Transverse colon (tissue), 4 donors: ENCODE results near the gene PRADC1. TPM values are rescaled to one million over a fixed set of nuclear protein-coding genes. Genes with fewer than 3 reads are reported as not detected.
"Not testable (repeated sequence)": the region's sequence is repeated elsewhere in the genome, so short reads cannot be mapped to it uniquely, and the experiment has no call there.

ENCODE experiments used
- DNase-seq: peaks from one replicate; pipeline ENCODE4 v3.0.0-alpha.2; 2019
- H3K27ac ChIP-seq, 4 donors: fragments of 200-600 bp; sonication (generic); 2 replicates each; pipeline ENCODE4 v1.5.1; 2016 to 2018; ENCODE audit warnings: inconsistent platforms in 4 of 4
- H3K27me3 ChIP-seq: fragments of 200-600 bp; sonication (generic); 2 replicates; pipeline ENCODE4 v1.5.1; 2017; ENCODE audit warnings: inconsistent platforms
- H3K36me3 ChIP-seq, 4 donors: fragments of 200-600 bp; sonication (generic); 2 replicates each; pipeline ENCODE4 v1.5.1; 2017 to 2019; ENCODE audit warnings: inconsistent platforms in 4 of 4
- H3K4me1 ChIP-seq, 4 donors: fragments of 200-600 bp; sonication (generic); 2 replicates each; pipeline ENCODE4 v1.5.1; 2017 to 2020; ENCODE audit warnings: inconsistent platforms in 4 of 4
- H3K4me3 ChIP-seq, 4 donors: fragments of 200-600 bp; sonication (generic); 1 replicate in 1 of 4; 2 replicates in 3 of 4; pipeline versions ENCODE4 v1.5.1 to v1.6.1; 2017 to 2019; ENCODE audit warnings: inconsistent platforms in 4 of 4
- H3K9me3 ChIP-seq, 2 donors: fragments of 200-600 bp; sonication (generic); 2 replicates each; pipeline ENCODE4 v1.5.1; 2017 to 2019; ENCODE audit warnings: inconsistent platforms in 2 of 2
- CTCF ChIP-seq, 5 experiments: fragments of 200-600 bp in 3 of 5; fragments of 450-650 bp in 2 of 5; sonication (generic) in 3 of 5; IDR thresholded peaks; 1 replicate in 2 of 5; 2 replicates in 3 of 5; pipeline ENCODE4 v1.5.1; 2016 to 2017; ENCODE audit warnings: antibody characterized with exemption in 5 of 5, inconsistent platforms in 3 of 5, mild to moderate bottlenecking in 2 of 5, moderate library complexity in 1 of 5
- EP300 ChIP-seq: sonication (generic); formaldehyde crosslinking; IDR thresholded peaks from one replicate; pipeline ENCODE4 v1.6.1; 2017; ENCODE audit warnings: antibody characterized with exemption, low read depth
- POLR2A ChIP-seq: fragments of 450-650 bp; IDR thresholded peaks from one replicate; pipeline ENCODE4 v1.6.1; 2016; ENCODE audit warnings: antibody characterized with exemption, mild to moderate bottlenecking, moderate library complexity
- POLR2AphosphoS5 ChIP-seq, 3 donors: sonication (generic); formaldehyde crosslinking; IDR thresholded peaks; one replicate each; pipeline ENCODE4 v1.6.1; 2016; ENCODE audit warnings: antibody characterized with exemption in 3 of 3
- WGBS, 2 donors: methylation state at CpG; one replicate each; pipeline ENCODE4 v1.1.5; 2018; ENCODE audit warnings: low coverage in 1 of 2; 5-methylcytosine and 5-hydroxymethylcytosine counted together
- in situ Hi-C, 4 donors: fragments of 200-750 bp; cut with MboI; loops; one replicate each; pipeline versions ENCODE4 v1.15.0 to v1.15.1; 2017; ENCODE audit warnings: low sequenced_read_pairs in 3 of 4, low pct_ligation_motif_present in 1 of 4, low pct_unique_long_range_greater_than_20kb in 1 of 4
- intact Hi-C: fragments of 100-400 bp; cut with DNase I; formaldehyde crosslinking; loops from one replicate; pipeline ENCODE4 v1.15.1; 2023; ENCODE audit warnings: low total_unique reads
- total RNA-seq, 4 donors: library from RNA; depleted of rRNA; stranded (reverse); fragments of >200 nt; gene quantifications; one replicate each; pipeline ENCODE4 v1.1.0, GENCODE V29; 2016

PRADC1 gene
- total RNA-seq, 4 donors from 2014 or later = 44.3 to 77.1 (median 61.8) TPM

- H3K36me3 ChIP-seq = no peaks in the 10 kb centered on the region
- H3K4me1 ChIP-seq = peaks cover 0 to 9% (median 3%) of the 10 kb centered on the region in 4 donors
- no peak overlapping the region for H3K27ac ChIP-seq
- TF ChIP-seq CTCF (IDR thresholded peaks at IDR 0.05) (no peak), POLR2AphosphoS5 (IDR thresholded peaks at IDR 0.05) (no peak), POLR2A (no peak), EP300 (no peak)
- in situ Hi-C loops = no loop called here
- WGBS, 2 donors = 88% methylated on average over 15 of the region's 16 CpGs; no CpG with 5 or more reads in 1 of the 2 donors
- no peak overlapping the region for H3K4me3 ChIP-seq
- DNase-seq = no peak
- peaks cover 12% of the 10 kb centered on the region for H3K27me3 ChIP-seq
- no peaks in the 10 kb centered on the region for H3K9me3 ChIP-seq
- intact Hi-C loops = no loop called here
Observed at GRCh38 chr2:73263540-73264331, 30.7 kb upstream of the PRADC1 start.

GRCh38 chr2:73262691-73263429 is 29.8 kb upstream of the PRADC1 start:
- H3K4me1 ChIP-seq, H3K36me3 ChIP-seq, H3K27me3 ChIP-seq, DNase-seq, H3K9me3 ChIP-seq, in situ Hi-C loops, H3K27ac ChIP-seq, H3K4me3 ChIP-seq, intact Hi-C loops: not testable (repeated sequence)
- 83 to 91% methylated on average over 1 to 18 of the region's 18 CpGs for WGBS, 2 donors

DNA sequence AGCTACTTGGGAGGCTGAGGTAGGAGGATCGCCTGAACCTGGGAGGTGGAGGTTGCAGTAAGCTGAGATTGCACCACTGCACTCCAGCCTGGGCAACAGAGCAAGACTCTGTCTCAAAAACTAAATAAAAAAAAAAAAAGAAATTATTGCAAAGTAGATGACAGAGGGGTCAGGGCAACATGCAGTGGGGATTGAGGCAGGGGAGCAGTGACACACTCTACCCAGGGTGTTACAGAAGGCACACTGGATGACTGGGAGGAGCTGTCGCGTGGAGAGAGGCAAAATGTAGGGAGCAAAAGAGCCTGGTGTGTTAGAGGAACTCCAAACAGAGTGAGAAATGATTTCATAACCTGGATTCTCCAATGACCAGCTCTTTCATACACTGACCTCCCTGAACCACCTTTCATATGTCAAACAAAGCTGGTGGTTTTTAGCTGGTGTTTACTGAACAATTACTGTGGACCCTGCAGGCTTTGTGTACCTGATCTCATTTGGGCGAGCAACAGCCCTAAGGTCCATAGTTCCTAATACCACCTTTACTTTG is 29.1 kb upstream of the PRADC1 start:
- DNase-seq = no peak
- H3K9me3 ChIP-seq = no peaks in the 10 kb centered on the region
- no peak for TF ChIP-seq CTCF (IDR thresholded peaks at IDR 0.05)
- TF ChIP-seq POLR2A = no peak
- no peak for TF ChIP-seq POLR2AphosphoS5 (IDR thresholded peaks at IDR 0.05)
- no peak for TF ChIP-seq EP300
- H3K4me1 ChIP-seq = no peaks in the 10 kb centered on the region
- no peak overlapping the region for H3K4me3 ChIP-seq
- intact Hi-C loops (no loop called here), in situ Hi-C loops (no loop called here)
- H3K27me3 ChIP-seq = no peaks in the 10 kb centered on the region
- 90 to 91% methylated on average over 4 of the region's 4 CpGs for WGBS, 2 donors
- no peaks in the 10 kb centered on the region for H3K36me3 ChIP-seq
- no peak overlapping the region for H3K27ac ChIP-seq

DNA sequence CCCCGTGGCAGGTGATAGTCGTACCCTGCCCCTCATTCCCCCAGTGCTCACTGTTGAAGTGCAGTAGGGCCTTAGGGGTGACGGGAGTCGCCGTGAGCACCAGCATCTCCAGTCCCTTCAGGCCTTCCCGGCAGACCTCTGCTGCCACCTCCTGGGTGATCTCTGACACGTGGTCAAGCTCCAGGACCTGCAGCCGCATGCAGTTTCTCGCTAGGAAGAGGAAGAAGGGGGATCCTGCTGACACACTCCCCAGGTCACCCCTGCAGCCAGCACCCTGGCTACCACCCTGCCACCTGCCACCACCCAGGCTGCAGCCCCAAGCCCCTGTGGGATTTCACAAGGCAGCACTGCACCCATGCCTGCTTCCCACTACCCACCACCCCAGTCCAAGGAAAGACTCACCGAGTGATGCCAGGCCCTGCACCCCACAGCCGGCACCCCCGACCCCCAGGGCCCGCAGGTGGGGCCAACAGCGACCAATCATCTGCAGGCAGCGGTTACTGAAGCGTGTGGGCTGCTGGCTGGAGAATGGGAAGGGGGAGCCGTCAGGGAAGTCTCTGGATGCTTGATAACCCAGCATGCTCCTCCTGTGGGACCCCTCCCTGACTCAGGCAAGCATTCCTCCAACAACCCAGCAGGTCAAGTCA is 27.4 kb upstream of the PRADC1 start:
- in situ Hi-C loops = no loop called here
- peak; percentile 22 for DNase-seq

More for the DNA sequence above, 27.4 kb upstream of the PRADC1 start:
- TF ChIP-seq CTCF (IDR thresholded peaks at IDR 0.05) = peak in 2 of 5 experiments; percentile 20 to 27
- TF ChIP-seq POLR2AphosphoS5 (IDR thresholded peaks at IDR 0.05) = no peak
- Histone ChIP-seq H3K27me3 (no peaks in the 10 kb centered on the region), H3K4me3 (no peak overlapping the region), H3K9me3 (no peaks in the 10 kb centered on the region), H3K4me1 (no peaks in the 10 kb centered on the region), H3K27ac (no peak overlapping the region), H3K36me3 (no peaks in the 10 kb centered on the region)
- WGBS, 2 donors = 56% methylated on average over 17 of the region's 17 CpGs; no CpG with 5 or more reads in 1 of the 2 donors
- intact Hi-C loops = no loop called here
